ENCODE data around the gene C4orf54. TPM values are rescaled to one million over a fixed set of nuclear protein-coding genes. Genes with fewer than 3 reads are reported as not detected.

The C4orf54 gene
- total RNA-seq, 1 experiment from 2014 or later = not detected

- Histone ChIP-seq H3K23me2 (ENCODE audit: insufficient read length, low read depth, low read length, poor library complexity, severe bottlenecking) (no peaks in the 10 kb centered on the region), H2BK5ac (ENCODE audit: insufficient read length, low read length) (no peak overlapping the region), H4K91ac (ENCODE audit: insufficient read length, low read depth, low read length) (no peak overlapping the region), H3K9me3 (ENCODE audit: control insufficient read depth, low read depth, low read length) (no peaks in the 10 kb centered on the region), H3K27ac (ENCODE audit: insufficient read length, low read depth, low read length) (no peak overlapping the region), H4K20me1 (ENCODE audit: control insufficient read depth, insufficient read depth, insufficient read length) (no peaks in the 10 kb centered on the region), H3K14ac (ENCODE audit: insufficient read depth, low read length) (no peak overlapping the region), H2AK5ac (ENCODE audit: insufficient read length, low read length) (no peak overlapping the region), H3K4ac (ENCODE audit: low read depth, low read length) (no peak overlapping the region), H3K56ac (ENCODE audit: insufficient read length, low read depth, low read length) (no peak overlapping the region), H2BK120ac (ENCODE audit: low read depth, low read length, poor library complexity, severe bottlenecking) (no peak overlapping the region), H3K18ac (ENCODE audit: insufficient read length, low read depth, low read length) (no peak overlapping the region), H3K4me2 (ENCODE audit: insufficient read depth, insufficient read length, low read length) (no peak overlapping the region), H3K23ac (ENCODE audit: insufficient read length, low read depth, low read length) (no peak overlapping the region), H4K8ac (replicated peaks; ENCODE audit: insufficient read length, low read depth, low read length) (no peak overlapping the region), H2BK12ac (ENCODE audit: insufficient read length, low read depth, low read length) (no peak overlapping the region), H3K4me1 (ENCODE audit: insufficient read depth, low read length) (no peaks in the 10 kb centered on the region), H3K79me1 (ENCODE audit: insufficient read depth, low read depth, low read length, poor library complexity, severe bottlenecking) (no peaks in the 10 kb centered on the region), H3K79me2 (ENCODE audit: insufficient read depth, low read length) (no peaks in the 10 kb centered on the region), H3K27me3 (ENCODE audit: insufficient read depth, low read length) (no peaks in the 10 kb centered on the region), H3K9ac (ENCODE audit: extremely low read depth, insufficient read length, low read length) (no peak overlapping the region), H4K5ac (ENCODE audit: insufficient read length, low read depth, low read length) (no peak overlapping the region), H2BK20ac (ENCODE audit: low read depth, low read length, poor library complexity, severe bottlenecking) (no peak overlapping the region), H2AFZ (ENCODE audit: low read length) (peak overlapping the region; percentile 16), H3T11ph (ENCODE audit: low read length) (no peak overlapping the region), H2BK15ac (ENCODE audit: low read depth, low read length) (no peak overlapping the region)
- Mint-ChIP-seq H3K36me3 (ENCODE audit: insufficient read depth in 1 of 3, low read depth in 3 of 3) (no peaks in the 10 kb centered on the region), H3K9me3 (no peaks in the 10 kb centered on the region; a peak in 2 of 5 replicates), H3K27ac (peak overlapping the region in 2 of 3 experiments; percentile 24 to 41; a peak in 2 of 7 replicates), H3K27me3 (ENCODE audit: low read depth) (no peaks in the 10 kb centered on the region), H3K4me1 (peaks cover 4 to 5% of the 10 kb centered on the region in 2 experiments), H3K4me3 (no peak overlapping the region)
- DNase-seq = no peak
- TF ChIP-seq CTCF (conservative IDR thresholded peaks at IDR 0.05) = no peak
- WGBS (ENCODE audit: extremely low coverage, insufficient read length, low lambda C conversion rate) = no CpG with 5 or more reads among the region's 4 CpGs
Measured at GRCh38 chr4:99679204-99679603, 21.6 kb upstream of the C4orf54 start.

All from H9 (cell line).